ENCODE data around the gene IMPA2. TPM values are rescaled to one million over a fixed set of nuclear protein-coding genes. Genes with fewer than 3 reads are reported as not detected.

Gene IMPA2
- total and polyA plus RNA-seq, 3 donors from 2014 or later, result 16.6 to 21.3 (median 16.7) TPM

- no peaks in the 10 kb centered on the region for H3K9me3 ChIP-seq
- DNase-seq, result no peak
- no peak for TF ChIP-seq CTCF (IDR thresholded peaks at IDR 0.05)
- no peak for TF ChIP-seq POLR2A (IDR thresholded peaks at IDR 0.05)
- intact Hi-C loops (cut with DNase I; ENCODE audit: low total_unique reads), result no loop called here
- H3K4me3 ChIP-seq, result no peak overlapping the region
- H3K27me3 ChIP-seq, result no peaks in the 10 kb centered on the region
- no peaks in the 10 kb centered on the region for H3K36me3 ChIP-seq (ENCODE audit: low read depth, missing control alignments)
- no peak overlapping the region for H3K27ac ChIP-seq
- no peaks in the 10 kb centered on the region for H3K4me1 ChIP-seq
- 87 to 96% methylated on average over 10 to 16 of the region's 16 CpGs for WGBS, 2 donors
Observed at GRCh38 chr18:12059334-12060181, 78.3 kb downstream of the IMPA2 start.

GRCh38 chr18:12060182-12060870, 79.0 kb downstream of the IMPA2 start:
- intact Hi-C loops (cut with DNase I; ENCODE audit: low total_unique reads), result no loop called here
- WGBS, 2 donors, result 86 to 94% methylated on average over 8 to 19 of the region's 20 CpGs
- H3K27me3 ChIP-seq, result no peaks in the 10 kb centered on the region
- no peak overlapping the region for H3K27ac ChIP-seq
- H3K4me1 ChIP-seq, result no peaks in the 10 kb centered on the region
- DNase-seq, result no peak
- no peak overlapping the region for H3K4me3 ChIP-seq
- no peak for TF ChIP-seq CTCF (IDR thresholded peaks at IDR 0.05)
- no peaks in the 10 kb centered on the region for H3K9me3 ChIP-seq
- no peaks in the 10 kb centered on the region for H3K36me3 ChIP-seq (ENCODE audit: low read depth, missing control alignments)

GRCh38 chr18:12061685-12062084, 80.4 kb downstream of the IMPA2 start:
- no peaks in the 10 kb centered on the region for H3K36me3 ChIP-seq (ENCODE audit: low read depth, missing control alignments)
- TF ChIP-seq CTCF (IDR thresholded peaks at IDR 0.05) (no peak), POLR2A (IDR thresholded peaks at IDR 0.05) (no peak)
- WGBS, 2 donors, result 93 to 96% methylated on average over 6 to 14 of the region's 14 CpGs
- no peaks in the 10 kb centered on the region for H3K9me3 ChIP-seq
- intact Hi-C loops (cut with DNase I; ENCODE audit: low total_unique reads), result no loop called here
- no peak overlapping the region for H3K27ac ChIP-seq
- no peak overlapping the region for H3K4me3 ChIP-seq
- DNase-seq, result no peak
- H3K27me3 ChIP-seq, result no peaks in the 10 kb centered on the region
- no peaks in the 10 kb centered on the region for H3K4me1 ChIP-seq

GRCh38 chr18:12062974-12063373, 81.7 kb downstream of the IMPA2 start:
- Histone ChIP-seq H3K36me3 (ENCODE audit: low read depth, missing control alignments) (no peaks in the 10 kb centered on the region), H3K27me3 (no peaks in the 10 kb centered on the region), H3K9me3 (no peaks in the 10 kb centered on the region), H3K4me3 (no peak overlapping the region), H3K4me1 (no peaks in the 10 kb centered on the region), H3K27ac (no peak overlapping the region)
- no peak for TF ChIP-seq POLR2A (IDR thresholded peaks at IDR 0.05)
- no peak for TF ChIP-seq CTCF (IDR thresholded peaks at IDR 0.05)
- intact Hi-C loops (cut with DNase I; ENCODE audit: low total_unique reads), result no loop called here
- no peak for DNase-seq
- WGBS, 2 donors, result 66 to 78% methylated on average over 4 of the region's 4 CpGs

All from testis (tissue), 3 donors.